ENCODE data around the gene DNAH2. TPM values are rescaled to one million over a fixed set of nuclear protein-coding genes. Genes with fewer than 3 reads are reported as not detected.
A peak's percentile ranks its signal among the peaks of the same experiment; 100 is the strongest.

The DNAH2 gene
- total and polyA plus RNA-seq, 9 of the 15 experiments (the other 6 are each of a cell fraction or from before 2014, with no cell fraction given), result 0.03 TPM; not detected in 8

DNA sequence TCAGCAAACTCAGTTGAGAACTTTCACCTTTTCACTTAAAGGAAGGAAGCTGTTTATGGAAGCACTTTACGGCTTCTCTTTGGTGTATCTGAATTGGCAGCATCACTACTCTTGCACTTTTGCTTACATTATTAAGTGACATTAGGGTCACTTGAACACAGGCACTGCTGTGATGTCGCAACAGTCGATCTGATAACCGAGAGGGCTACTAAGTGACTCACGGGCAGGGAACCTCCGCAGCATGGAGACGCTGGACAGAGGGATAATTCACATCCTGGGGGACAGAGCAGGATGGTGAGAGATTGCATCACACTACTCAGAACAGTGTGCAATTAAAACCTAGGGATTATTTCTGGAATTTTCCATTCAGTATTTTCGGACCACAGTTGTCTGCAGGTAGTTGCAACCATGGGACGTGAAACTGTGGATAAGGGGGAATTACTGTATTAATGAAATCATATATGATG lies 56.5 kb downstream of the DNAH2 start (continued):
- TF ChIP-seq, protein P1, sequence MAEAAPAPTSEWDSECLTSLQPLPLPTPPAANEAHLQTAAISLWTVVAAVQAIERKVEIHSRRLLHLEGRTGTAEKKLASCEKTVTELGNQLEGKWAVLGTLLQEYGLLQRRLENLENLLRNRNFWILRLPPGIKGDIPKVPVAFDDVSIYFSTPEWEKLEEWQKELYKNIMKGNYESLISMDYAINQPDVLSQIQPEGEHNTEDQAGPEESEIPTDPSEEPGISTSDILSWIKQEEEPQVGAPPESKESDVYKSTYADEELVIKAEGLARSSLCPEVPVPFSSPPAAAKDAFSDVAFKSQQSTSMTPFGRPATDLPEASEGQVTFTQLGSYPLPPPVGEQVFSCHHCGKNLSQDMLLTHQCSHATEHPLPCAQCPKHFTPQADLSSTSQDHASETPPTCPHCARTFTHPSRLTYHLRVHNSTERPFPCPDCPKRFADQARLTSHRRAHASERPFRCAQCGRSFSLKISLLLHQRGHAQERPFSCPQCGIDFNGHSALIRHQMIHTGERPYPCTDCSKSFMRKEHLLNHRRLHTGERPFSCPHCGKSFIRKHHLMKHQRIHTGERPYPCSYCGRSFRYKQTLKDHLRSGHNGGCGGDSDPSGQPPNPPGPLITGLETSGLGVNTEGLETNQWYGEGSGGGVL (CRISPR knock-in tag; IDR thresholded peaks at IDR 0.05), result no peak
- no peak for TF ChIP-seq ZNF224 (CRISPR knock-in tag; IDR thresholded peaks at IDR 0.05)
- no peak for TF ChIP-seq FOXJ2 (tag; IDR thresholded peaks at IDR 0.05)
- no peak for TF ChIP-seq SMC3 (conservative IDR thresholded peaks at IDR 0.05; ENCODE audit: insufficient read depth, low read depth, low read length)
- TF ChIP-seq, protein P2, sequence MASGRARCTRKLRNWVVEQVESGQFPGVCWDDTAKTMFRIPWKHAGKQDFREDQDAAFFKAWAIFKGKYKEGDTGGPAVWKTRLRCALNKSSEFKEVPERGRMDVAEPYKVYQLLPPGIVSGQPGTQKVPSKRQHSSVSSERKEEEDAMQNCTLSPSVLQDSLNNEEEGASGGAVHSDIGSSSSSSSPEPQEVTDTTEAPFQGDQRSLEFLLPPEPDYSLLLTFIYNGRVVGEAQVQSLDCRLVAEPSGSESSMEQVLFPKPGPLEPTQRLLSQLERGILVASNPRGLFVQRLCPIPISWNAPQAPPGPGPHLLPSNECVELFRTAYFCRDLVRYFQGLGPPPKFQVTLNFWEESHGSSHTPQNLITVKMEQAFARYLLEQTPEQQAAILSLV (tag; IDR thresholded peaks at IDR 0.05), result 0 out of 2 replicates have a peak, but pooled peaks have one; percentile 37
- no peak for TF ChIP-seq HDAC3 (IDR thresholded peaks at IDR 0.05; ENCODE audit: borderline replicate concordance, partially characterized antibody)
- TF ChIP-seq KDM2B (CRISPR knock-in tag; IDR thresholded peaks at IDR 0.05), result no peak
- TF ChIP-seq, protein P3, sequence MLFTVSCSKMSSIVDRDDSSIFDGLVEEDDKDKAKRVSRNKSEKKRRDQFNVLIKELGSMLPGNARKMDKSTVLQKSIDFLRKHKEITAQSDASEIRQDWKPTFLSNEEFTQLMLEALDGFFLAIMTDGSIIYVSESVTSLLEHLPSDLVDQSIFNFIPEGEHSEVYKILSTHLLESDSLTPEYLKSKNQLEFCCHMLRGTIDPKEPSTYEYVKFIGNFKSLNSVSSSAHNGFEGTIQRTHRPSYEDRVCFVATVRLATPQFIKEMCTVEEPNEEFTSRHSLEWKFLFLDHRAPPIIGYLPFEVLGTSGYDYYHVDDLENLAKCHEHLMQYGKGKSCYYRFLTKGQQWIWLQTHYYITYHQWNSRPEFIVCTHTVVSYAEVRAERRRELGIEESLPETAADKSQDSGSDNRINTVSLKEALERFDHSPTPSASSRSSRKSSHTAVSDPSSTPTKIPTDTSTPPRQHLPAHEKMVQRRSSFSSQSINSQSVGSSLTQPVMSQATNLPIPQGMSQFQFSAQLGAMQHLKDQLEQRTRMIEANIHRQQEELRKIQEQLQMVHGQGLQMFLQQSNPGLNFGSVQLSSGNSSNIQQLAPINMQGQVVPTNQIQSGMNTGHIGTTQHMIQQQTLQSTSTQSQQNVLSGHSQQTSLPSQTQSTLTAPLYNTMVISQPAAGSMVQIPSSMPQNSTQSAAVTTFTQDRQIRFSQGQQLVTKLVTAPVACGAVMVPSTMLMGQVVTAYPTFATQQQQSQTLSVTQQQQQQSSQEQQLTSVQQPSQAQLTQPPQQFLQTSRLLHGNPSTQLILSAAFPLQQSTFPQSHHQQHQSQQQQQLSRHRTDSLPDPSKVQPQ (CRISPR knock-in tag; IDR thresholded peaks at IDR 0.05; ENCODE audit: borderline replicate concordance), result no peak
- peak; percentile 31; the same call in 1 of the 2 replicates for TF ChIP-seq SMARCA4 (IDR thresholded peaks at IDR 0.05)
- TF ChIP-seq JUND (IDR thresholded peaks at IDR 0.05; ENCODE audit: borderline replicate concordance, low read depth, low read length), result peak; percentile 78
- TF ChIP-seq JUND (tag; IDR thresholded peaks at IDR 0.05; ENCODE audit: borderline replicate concordance, low read depth, low read length), result peak; percentile 31; the same call in 1 of the 3 replicates
- TF ChIP-seq, protein P4, sequence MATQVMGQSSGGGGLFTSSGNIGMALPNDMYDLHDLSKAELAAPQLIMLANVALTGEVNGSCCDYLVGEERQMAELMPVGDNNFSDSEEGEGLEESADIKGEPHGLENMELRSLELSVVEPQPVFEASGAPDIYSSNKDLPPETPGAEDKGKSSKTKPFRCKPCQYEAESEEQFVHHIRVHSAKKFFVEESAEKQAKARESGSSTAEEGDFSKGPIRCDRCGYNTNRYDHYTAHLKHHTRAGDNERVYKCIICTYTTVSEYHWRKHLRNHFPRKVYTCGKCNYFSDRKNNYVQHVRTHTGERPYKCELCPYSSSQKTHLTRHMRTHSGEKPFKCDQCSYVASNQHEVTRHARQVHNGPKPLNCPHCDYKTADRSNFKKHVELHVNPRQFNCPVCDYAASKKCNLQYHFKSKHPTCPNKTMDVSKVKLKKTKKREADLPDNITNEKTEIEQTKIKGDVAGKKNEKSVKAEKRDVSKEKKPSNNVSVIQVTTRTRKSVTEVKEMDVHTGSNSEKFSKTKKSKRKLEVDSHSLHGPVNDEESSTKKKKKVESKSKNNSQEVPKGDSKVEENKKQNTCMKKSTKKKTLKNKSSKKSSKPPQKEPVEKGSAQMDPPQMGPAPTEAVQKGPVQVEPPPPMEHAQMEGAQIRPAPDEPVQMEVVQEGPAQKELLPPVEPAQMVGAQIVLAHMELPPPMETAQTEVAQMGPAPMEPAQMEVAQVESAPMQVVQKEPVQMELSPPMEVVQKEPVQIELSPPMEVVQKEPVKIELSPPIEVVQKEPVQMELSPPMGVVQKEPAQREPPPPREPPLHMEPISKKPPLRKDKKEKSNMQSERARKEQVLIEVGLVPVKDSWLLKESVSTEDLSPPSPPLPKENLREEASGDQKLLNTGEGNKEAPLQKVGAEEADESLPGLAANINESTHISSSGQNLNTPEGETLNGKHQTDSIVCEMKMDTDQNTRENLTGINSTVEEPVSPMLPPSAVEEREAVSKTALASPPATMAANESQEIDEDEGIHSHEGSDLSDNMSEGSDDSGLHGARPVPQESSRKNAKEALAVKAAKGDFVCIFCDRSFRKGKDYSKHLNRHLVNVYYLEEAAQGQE (IDR thresholded peaks at IDR 0.05; ENCODE audit: borderline replicate concordance), result peak; percentile 40; the same call in 1 of the 2 replicates
- TF ChIP-seq, protein P4 (CRISPR knock-in tag; IDR thresholded peaks at IDR 0.05; ENCODE audit: low read depth), result no peak
- TF ChIP-seq ZSCAN29 (IDR thresholded peaks at IDR 0.05), result no peak

Measured in K562 (cell line).